Right lobe of liver (tissue), 6 donors: Measurements from ENCODE around the gene MUL1. TPM values are rescaled to one million over a fixed set of nuclear protein-coding genes. Genes with fewer than 3 reads are reported as not detected.

ENCODE experiments used
- ATAC-seq, 4 donors: fragments of 200-7000 bp; cut with Tn5 transposase; one replicate each; pipeline ENCODE4 v1.9.1; 2020; ENCODE audit warnings: mild to moderate bottlenecking in 4 of 4, moderate library complexity in 4 of 4
- DNase-seq, 3 donors: peaks; one replicate each; pipeline ENCODE4 v3.0.0-alpha.2; 2020
- H3K27ac ChIP-seq, 3 donors: fragments of 200-600 bp; one replicate each; pipeline ENCODE4 v1.8.0; 2022
- H3K27me3 ChIP-seq, 2 donors: fragments of 200-600 bp; one replicate each; pipeline ENCODE4 v1.8.0; 2022
- H3K36me3 ChIP-seq, 4 donors: fragments of 200-600 bp; sonication (generic) in 1 of 4; one replicate each; pipeline versions ENCODE4 v1.5.1 to v1.8.0; 2017 to 2022; ENCODE audit warnings: control low read depth in 1 of 4
- H3K4me1 ChIP-seq, 4 donors: fragments of 200-600 bp; sonication (generic) in 1 of 4; one replicate each; pipeline versions ENCODE4 v1.5.1 to v1.8.0; 2017 to 2022; ENCODE audit warnings: control low read depth in 1 of 4
- H3K4me3 ChIP-seq, 3 donors: fragments of 200-600 bp; one replicate each; pipeline ENCODE4 v1.8.0; 2022
- H3K9me3 ChIP-seq, 4 donors: fragments of 200-600 bp; sonication (generic) in 1 of 4; one replicate each; pipeline versions ENCODE4 v1.5.1 to v1.8.0; 2017 to 2022; ENCODE audit warnings: control low read depth in 1 of 4
- CTCF ChIP-seq, 4 donors: fragments of 200-600 bp in 3 of 4; fragments of 450-650 bp in 1 of 4; IDR thresholded peaks; one replicate each; pipeline versions ENCODE4 v1.5.1 to v1.8.0; 2016 to 2022; ENCODE audit warnings: antibody characterized with exemption in 4 of 4, mild to moderate bottlenecking in 2 of 4
- POLR2A ChIP-seq: fragments of 450-650 bp; IDR thresholded peaks from one replicate; pipeline ENCODE4 v1.6.1; 2017; ENCODE audit warnings: antibody characterized with exemption, mild to moderate bottlenecking
- WGBS: methylation state at CpG from one replicate; pipeline ENCODE4 v1.1.6; 2018; ENCODE audit warnings: low coverage, low lambda C conversion rate; ENCODE audit not compliant: insufficient coverage; ENCODE audit errors: missing lambda C conversion rate; 5-methylcytosine and 5-hydroxymethylcytosine counted together
- intact Hi-C, 2 donors: fragments of 100-400 bp; cut with DNase I; formaldehyde crosslinking; loops; one replicate each; pipeline versions ENCODE4 v1.11.2 to v1.14.1; 2022
- long read RNA-seq: library from polyadenylated mRNA; unstranded; transcript quantifications from one replicate; pipeline ENCODE4 v2.0.0, GENCODE V29; 2019
- total RNA-seq, 6 experiments: library from RNA; depleted of rRNA in 2 of 6; stranded (reverse); fragments of >200 nt in 2 of 6; fragmentation: NEBNext Ultra II Directional in 3 of 6; extraction: Animal tissue kit (Norgen Biotek cat#: 25700) in 3 of 6; gene quantifications; one replicate each; pipeline versions ENCODE4 v1.1.0 to v1.2.4, GENCODE V29; 2016 to 2023
- donor health status: DM: no; HTN: yes; CAD: no.
- donor health status: DM: no; HTN: no; CAD: no.
- donor health status: DM: no; HTN: no; CAD: no.
- donor health status: DM: no; HTN: yes; CAD: no.
- donor health status: DM: no; HTN: yes; CAD: no.

The MUL1 gene
- 10 to 100 TPM; 14.4 to 33.6 (median 16.7) TPM for total RNA-seq
- long read RNA-seq, partial matches to known transcripts = 0 of 2 reads
- long read RNA-seq, other reads (novel, unspliced or antisense) = 1 of 2 reads

GRCh38 chr1:20507564-20508410 is at the start of gene MUL1:
Gene MUL1 (minus strand): TSS chr1:20508151. CDS start chr1:20508024, 127 bp downstream.
- WGBS = 2% methylated on average over 30 of the region's 58 CpGs
- H3K4me3 ChIP-seq = peak within 1 kb of the TSS; percentile 96 to 99 (median 98)
- ATAC-seq (peak; percentile 96 to 99 (median 98)), DNase-seq (peak; percentile 93 to 97 (median 96))
- intact Hi-C loops = no loop called here
- no peaks in the 10 kb centered on the region for H3K27me3 ChIP-seq
- H3K9me3 ChIP-seq = no peaks in the 10 kb centered on the region
- H3K27ac ChIP-seq = peak within 1 kb of the TSS; percentile 41 to 62 (median 55)
- peaks cover 0 to 4% (median 1%) of the 10 kb centered on the region in 4 donors for H3K36me3 ChIP-seq
- peaks cover 0 to 17% (median 4%) of the 10 kb centered on the region in 4 donors for H3K4me1 ChIP-seq
- TF ChIP-seq POLR2A = peak; percentile 68
- TF ChIP-seq CTCF (IDR thresholded peaks at IDR 0.05) = no peak

GRCh38 chr1:20555758-20556120 is 47.8 kb upstream of the MUL1 start:
- Histone ChIP-seq H3K4me1 (peaks cover 0 to 9% (median 0%) of the 10 kb centered on the region in 4 donors), H3K9me3 (no peaks in the 10 kb centered on the region), H3K36me3 (no peaks in the 10 kb centered on the region), H3K27ac (no peak overlapping the region), H3K4me3 (no peak overlapping the region), H3K27me3 (no peaks in the 10 kb centered on the region)
- intact Hi-C loops = no loop called here
- ATAC-seq = no peak
- 14% methylated on average over 2 of the region's 4 CpGs for WGBS
- DNase-seq = no peak
- TF ChIP-seq POLR2A (no peak), CTCF (IDR thresholded peaks at IDR 0.05) (no peak)

- no peak overlapping the region for H3K4me3 ChIP-seq
- DNase-seq = no peak
- H3K4me1 ChIP-seq = peaks cover 0 to 9% (median 0%) of the 10 kb centered on the region in 4 donors
- H3K9me3 ChIP-seq = no peaks in the 10 kb centered on the region
- intact Hi-C loops = no loop called here
- H3K27me3 ChIP-seq = no peaks in the 10 kb centered on the region
- H3K36me3 ChIP-seq = no peaks in the 10 kb centered on the region
- 30% methylated on average over 2 of the region's 7 CpGs for WGBS
- peak in 2 of 4 donors; percentile 21 to 22 for ATAC-seq
- TF ChIP-seq POLR2A (no peak), CTCF (IDR thresholded peaks at IDR 0.05) (no peak)
- no peak overlapping the region for H3K27ac ChIP-seq
Measured at GRCh38 chr1:20555025-20555757, 47.2 kb upstream of the MUL1 start.

- DNase-seq (peak in 1 of 3 donors; percentile 53), ATAC-seq (peak in 2 of 4 donors; percentile 8 to 11)
- Histone ChIP-seq H3K4me1 (peaks cover 0 to 9% (median 0%) of the 10 kb centered on the region in 4 donors), H3K27me3 (no peaks in the 10 kb centered on the region), H3K36me3 (no peaks in the 10 kb centered on the region), H3K4me3 (no peak overlapping the region), H3K27ac (no peak overlapping the region), H3K9me3 (no peaks in the 10 kb centered on the region)
- 0% methylated on average over 1 of the region's 82 CpGs for WGBS
- intact Hi-C loops = no loop called here
- no peak for TF ChIP-seq POLR2A
- TF ChIP-seq CTCF (IDR thresholded peaks at IDR 0.05) = no peak
Measured at GRCh38 chr1:20552728-20553445, 44.9 kb upstream of the MUL1 start.
